GM12878 (cell line): ENCODE measurements around the gene SOX10. TPM values are rescaled to one million over a fixed set of nuclear protein-coding genes. Genes with fewer than 3 reads are reported as not detected.

Source experiments
- ATAC-seq: fragments of 200-7000 bp; cut with Tn5 transposase; 3 replicates; pipeline ENCODE4 v1.9.1; 2020; ENCODE audit warnings: mild to moderate bottlenecking, moderate library complexity
- BruUV-seq: library from RNA; stranded (reverse); fragments of 400-500 nt; replicated peaks from 2 replicates; lab custom pipeline; 2021; lab: Mats Ljungman, UMichigan
- CTCF ChIA-PET: fragments of 300-600 bp; sonication (Branson Sonifier 250); formaldehyde crosslinking; extraction: SDS; loops from one replicate; lab custom pipeline; 2021; ENCODE audit warnings: inconsistent platforms; lab: Yijun Ruan, JAX
- POLR2A ChIA-PET: fragments of 350-600 bp; formaldehyde crosslinking; extraction: SDS; loops from one replicate; lab custom pipeline; 2021; ENCODE audit warnings: inconsistent platforms; lab: Charles Lee
- RAD21 ChIA-PET: fragments of 300-600 bp; sonication (Branson Sonifier 250); formaldehyde crosslinking; loops from one replicate; lab custom pipeline; 2023; ENCODE audit warnings: antibody characterized with exemption; ENCODE audit not compliant: unreplicated experiment; lab: Charles Lee
- SMC1A ChIA-PET: fragments of 300-600 bp; sonication (Branson Sonifier 250); formaldehyde crosslinking; loops from one replicate; lab custom pipeline; 2023; ENCODE audit not compliant: unreplicated experiment, uncharacterized antibody; lab: Charles Lee
- DNase-seq: peaks from one replicate; pipeline ENCODE4 v3.0.0-alpha.2; 2011; ENCODE audit warnings: low read depth, low spot score
- FAIRE-seq: peaks from 3 replicates; lab custom pipeline; 2011; peaks lifted over from hg19 to GRCh38; lab: Jason Lieb, UNC
- H2AFZ ChIP-seq: 2 replicates; pipeline ENCODE4 v1.6.0; 2011; ENCODE audit warnings: low read depth, low read length, control low read depth; ENCODE audit not compliant: control insufficient read depth
- H3K27ac ChIP-seq: 2 replicates; pipeline ENCODE4 v1.5.1; 2011; ENCODE audit warnings: control low read depth; ENCODE audit not compliant: control insufficient read depth, insufficient read depth
- H3K27me3 ChIP-seq, 2 experiments: replicated peaks in 1 of 2; 2 replicates each; pipeline versions ENCODE4 v1.6.0 to v1.6.1; 2011; ENCODE audit warnings: low read length in 1 of 2; ENCODE audit not compliant: control insufficient read depth in 2 of 2, insufficient read depth in 2 of 2
- H3K36me3 ChIP-seq, 2 experiments: 2 replicates each; pipeline ENCODE4 v1.5.1; 2011; ENCODE audit warnings: low read length in 1 of 2; ENCODE audit not compliant: control insufficient read depth in 2 of 2, insufficient read depth in 2 of 2
- H3K4me1 ChIP-seq: 2 replicates; pipeline ENCODE4 v1.6.1; 2011; ENCODE audit warnings: mild to moderate bottlenecking, low read length, moderate library complexity, mixed read lengths; ENCODE audit not compliant: control insufficient read depth, insufficient read depth
- H3K4me2 ChIP-seq: 2 replicates; pipeline ENCODE4 v1.6.0; 2011; ENCODE audit warnings: control low read depth; ENCODE audit not compliant: control insufficient read depth, insufficient read depth
- H3K4me3 ChIP-seq: fragments of 200-600 bp; sonication (generic); 2 replicates; pipeline ENCODE4 v1.5.1; 2016
- H3K79me2 ChIP-seq: 2 replicates; pipeline ENCODE4 v1.6.0; 2011; ENCODE audit warnings: low read length; ENCODE audit not compliant: control insufficient read depth, insufficient read depth
- H3K9ac ChIP-seq: 2 replicates; pipeline ENCODE4 v1.8.0; 2011; ENCODE audit warnings: low read length, control low read depth, mixed read lengths; ENCODE audit not compliant: control insufficient read depth, insufficient read depth
- H3K9me3 ChIP-seq: replicated peaks from 3 replicates; pipeline ENCODE4 v1.5.1; 2011; ENCODE audit warnings: mild to moderate bottlenecking, low read length; ENCODE audit not compliant: control insufficient read depth, insufficient read depth
- H4K20me1 ChIP-seq: 2 replicates; pipeline ENCODE4 v1.6.0; 2011; ENCODE audit not compliant: control insufficient read depth, insufficient read depth
- CEBPB ChIP-seq, 2 experiments: fragments of 150-350 bp in 1 of 2; IDR thresholded peaks; 2 replicates each; pipeline ENCODE4 v1.6.1; 2012 to 2014; ENCODE audit warnings: low read depth in 2 of 2, low read length in 2 of 2, borderline replicate concordance in 1 of 2, inconsistent platforms in 1 of 2
- MYC ChIP-seq: IDR thresholded peaks from 2 replicates; pipeline ENCODE4 v1.6.1; 2011; ENCODE audit warnings: mild to moderate bottlenecking, low read length, moderate library complexity, inconsistent platforms; ENCODE audit not compliant: insufficient read depth, insufficient replicate concordance, insufficient read length, severe bottlenecking
- TCF12 ChIP-seq: IDR thresholded peaks from 2 replicates; pipeline ENCODE4 v1.6.1; 2011; ENCODE audit warnings: low read depth, mild to moderate bottlenecking, low read length
- TCF7 ChIP-seq: IDR thresholded peaks from 2 replicates; pipeline ENCODE4 v1.6.1; 2014; ENCODE audit warnings: antibody characterized with exemption, borderline replicate concordance
- WGBS: methylation state at CpG from one replicate; pipeline ENCODE4 v1.1.6; 2016; ENCODE audit warnings: low lambda C conversion rate; ENCODE audit not compliant: insufficient replicate concordance, insufficient coverage; ENCODE audit errors: missing lambda C conversion rate; 5-methylcytosine and 5-hydroxymethylcytosine counted together
- in situ Hi-C: fragments of 300-500 bp; cut with MboI; formaldehyde crosslinking; loops from 9 replicates; pipeline ENCODE4 v1.14.3; 2018; ENCODE audit warnings: mixed read lengths
- intact Hi-C: fragments of 100-400 bp; cut with micrococcal nuclease; formaldehyde crosslinking; loops from one replicate; pipeline ENCODE4 v1.14.2; 2022; ENCODE audit not compliant: unreplicated experiment
- polyA plus RNA-seq, 11 experiments: library from polyadenylated mRNA; depleted of rRNA in 4 of 11; unstranded in 6 of 11; stranded (reverse) in 5 of 11; fragments of >200 nt; fragmentation: Nextera tagmentation in 4 of 11; fragmentation: Illumina TruSeq in 1 of 11; extraction: Ambion mirVana in 4 of 11; extraction: Trizol in 1 of 11; gene quantifications; 1 replicate in 1 of 11; 2 replicates in 10 of 11; pipeline versions ENCODE4 v1.2.1 to v1.2.3, GENCODE V29; 2011 to 2016; ENCODE audit warnings: inconsistent platforms in 2 of 11, missing spikeins in 2 of 11, low read depth in 1 of 11
- total RNA-seq, 4 experiments: library from RNA; depleted of rRNA in 3 of 4; stranded (reverse); fragments of >200 nt in 3 of 4; fragmentation: Illumina TruSeq in 1 of 4; extraction: Trizol in 1 of 4; gene quantifications; 2 replicates each; pipeline versions ENCODE4 v1.2.1 to v1.2.3, GENCODE V29; 2013 to 2021
- TF ChIP-seq, protein P1 (sequence below): IDR thresholded peaks from 2 replicates; pipeline ENCODE4 v1.6.1; 2012; ENCODE audit warnings: improper control_type of control experiment, low read depth, low read length; ENCODE audit not compliant: insufficient replicate concordance
- TF ChIP-seq, protein P2 (sequence below): IDR thresholded peaks from 2 replicates; pipeline ENCODE4 v1.6.1; 2012; ENCODE audit warnings: mild to moderate bottlenecking, low read depth, low read length

Gene SOX10
- total and polyA plus RNA-seq, 10 of the 15 experiments (the other 5 are each of a cell fraction or from before 2014, with no cell fraction given), result 0.05 TPM; not detected in 9

DNA sequence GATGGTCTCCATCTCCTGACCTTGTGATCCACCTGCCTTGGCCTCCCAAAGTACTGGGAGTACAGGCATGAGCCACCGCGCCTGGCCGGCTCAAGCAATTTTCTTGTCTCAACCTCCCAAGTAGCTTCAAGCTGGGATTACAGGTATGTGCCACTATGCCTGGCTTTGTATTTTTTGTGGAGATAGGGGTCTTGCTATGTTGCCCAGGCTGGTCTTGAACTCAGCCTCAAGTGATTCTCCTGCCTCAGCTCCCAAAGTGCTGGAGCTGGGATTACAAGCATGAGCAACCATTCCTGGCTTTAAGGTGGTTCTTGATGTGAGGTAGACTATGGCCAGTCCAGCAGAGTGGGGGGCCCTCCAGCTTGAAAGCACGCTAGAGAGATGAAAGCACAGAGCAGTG, 23.3 kb downstream of the SOX10 start:
- no TSS peak for BruUV-seq
- Histone ChIP-seq H2AFZ (no peak overlapping the region), H3K27ac (no peak overlapping the region), H3K9ac (no peak overlapping the region), H3K36me3 (peaks cover 10 to 35% of the 10 kb centered on the region in 2 experiments), H3K9me3 (no peaks in the 10 kb centered on the region), H4K20me1 (no peaks in the 10 kb centered on the region; the same call in 1 of the 2 replicates), H3K79me2 (no peaks in the 10 kb centered on the region), H3K27me3 (no peaks in the 10 kb centered on the region), H3K4me1 (no peaks in the 10 kb centered on the region), H3K4me2 (no peak overlapping the region), H3K4me3 (no peak overlapping the region)
- intact Hi-C loops, result no loop called here
- DNase-seq, result no peak
- ChIA-PET CTCF (no interaction called here), RAD21 (no interaction called here), POLR2A (no interaction called here), SMC1A (no interaction called here)
- no peak for FAIRE-seq
- no peak for TF ChIP-seq TCF7
- no peak for TF ChIP-seq CEBPB (IDR thresholded peaks at IDR 0.05; ENCODE audit: borderline replicate concordance in 1 of 2, low read depth in 2 of 2, low read length in 2 of 2)
- TF ChIP-seq TCF12, result no peak
- TF ChIP-seq, protein P1, sequence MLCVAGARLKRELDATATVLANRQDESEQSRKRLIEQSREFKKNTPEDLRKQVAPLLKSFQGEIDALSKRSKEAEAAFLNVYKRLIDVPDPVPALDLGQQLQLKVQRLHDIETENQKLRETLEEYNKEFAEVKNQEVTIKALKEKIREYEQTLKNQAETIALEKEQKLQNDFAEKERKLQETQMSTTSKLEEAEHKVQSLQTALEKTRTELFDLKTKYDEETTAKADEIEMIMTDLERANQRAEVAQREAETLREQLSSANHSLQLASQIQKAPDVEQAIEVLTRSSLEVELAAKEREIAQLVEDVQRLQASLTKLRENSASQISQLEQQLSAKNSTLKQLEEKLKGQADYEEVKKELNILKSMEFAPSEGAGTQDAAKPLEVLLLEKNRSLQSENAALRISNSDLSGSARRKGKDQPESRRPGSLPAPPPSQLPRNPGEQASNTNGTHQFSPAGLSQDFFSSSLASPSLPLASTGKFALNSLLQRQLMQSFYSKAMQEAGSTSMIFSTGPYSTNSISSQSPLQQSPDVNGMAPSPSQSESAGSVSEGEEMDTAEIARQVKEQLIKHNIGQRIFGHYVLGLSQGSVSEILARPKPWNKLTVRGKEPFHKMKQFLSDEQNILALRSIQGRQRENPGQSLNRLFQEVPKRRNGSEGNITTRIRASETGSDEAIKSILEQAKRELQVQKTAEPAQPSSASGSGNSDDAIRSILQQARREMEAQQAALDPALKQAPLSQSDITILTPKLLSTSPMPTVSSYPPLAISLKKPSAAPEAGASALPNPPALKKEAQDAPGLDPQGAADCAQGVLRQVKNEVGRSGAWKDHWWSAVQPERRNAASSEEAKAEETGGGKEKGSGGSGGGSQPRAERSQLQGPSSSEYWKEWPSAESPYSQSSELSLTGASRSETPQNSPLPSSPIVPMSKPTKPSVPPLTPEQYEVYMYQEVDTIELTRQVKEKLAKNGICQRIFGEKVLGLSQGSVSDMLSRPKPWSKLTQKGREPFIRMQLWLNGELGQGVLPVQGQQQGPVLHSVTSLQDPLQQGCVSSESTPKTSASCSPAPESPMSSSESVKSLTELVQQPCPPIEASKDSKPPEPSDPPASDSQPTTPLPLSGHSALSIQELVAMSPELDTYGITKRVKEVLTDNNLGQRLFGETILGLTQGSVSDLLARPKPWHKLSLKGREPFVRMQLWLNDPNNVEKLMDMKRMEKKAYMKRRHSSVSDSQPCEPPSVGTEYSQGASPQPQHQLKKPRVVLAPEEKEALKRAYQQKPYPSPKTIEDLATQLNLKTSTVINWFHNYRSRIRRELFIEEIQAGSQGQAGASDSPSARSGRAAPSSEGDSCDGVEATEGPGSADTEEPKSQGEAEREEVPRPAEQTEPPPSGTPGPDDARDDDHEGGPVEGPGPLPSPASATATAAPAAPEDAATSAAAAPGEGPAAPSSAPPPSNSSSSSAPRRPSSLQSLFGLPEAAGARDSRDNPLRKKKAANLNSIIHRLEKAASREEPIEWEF, result no peak
- TF ChIP-seq MYC, result no peak
- TF ChIP-seq, protein P2, sequence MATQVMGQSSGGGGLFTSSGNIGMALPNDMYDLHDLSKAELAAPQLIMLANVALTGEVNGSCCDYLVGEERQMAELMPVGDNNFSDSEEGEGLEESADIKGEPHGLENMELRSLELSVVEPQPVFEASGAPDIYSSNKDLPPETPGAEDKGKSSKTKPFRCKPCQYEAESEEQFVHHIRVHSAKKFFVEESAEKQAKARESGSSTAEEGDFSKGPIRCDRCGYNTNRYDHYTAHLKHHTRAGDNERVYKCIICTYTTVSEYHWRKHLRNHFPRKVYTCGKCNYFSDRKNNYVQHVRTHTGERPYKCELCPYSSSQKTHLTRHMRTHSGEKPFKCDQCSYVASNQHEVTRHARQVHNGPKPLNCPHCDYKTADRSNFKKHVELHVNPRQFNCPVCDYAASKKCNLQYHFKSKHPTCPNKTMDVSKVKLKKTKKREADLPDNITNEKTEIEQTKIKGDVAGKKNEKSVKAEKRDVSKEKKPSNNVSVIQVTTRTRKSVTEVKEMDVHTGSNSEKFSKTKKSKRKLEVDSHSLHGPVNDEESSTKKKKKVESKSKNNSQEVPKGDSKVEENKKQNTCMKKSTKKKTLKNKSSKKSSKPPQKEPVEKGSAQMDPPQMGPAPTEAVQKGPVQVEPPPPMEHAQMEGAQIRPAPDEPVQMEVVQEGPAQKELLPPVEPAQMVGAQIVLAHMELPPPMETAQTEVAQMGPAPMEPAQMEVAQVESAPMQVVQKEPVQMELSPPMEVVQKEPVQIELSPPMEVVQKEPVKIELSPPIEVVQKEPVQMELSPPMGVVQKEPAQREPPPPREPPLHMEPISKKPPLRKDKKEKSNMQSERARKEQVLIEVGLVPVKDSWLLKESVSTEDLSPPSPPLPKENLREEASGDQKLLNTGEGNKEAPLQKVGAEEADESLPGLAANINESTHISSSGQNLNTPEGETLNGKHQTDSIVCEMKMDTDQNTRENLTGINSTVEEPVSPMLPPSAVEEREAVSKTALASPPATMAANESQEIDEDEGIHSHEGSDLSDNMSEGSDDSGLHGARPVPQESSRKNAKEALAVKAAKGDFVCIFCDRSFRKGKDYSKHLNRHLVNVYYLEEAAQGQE, result no peak
- in situ Hi-C loops, result loop anchor here (5.0 kb wide), 1 partner anchor 144 kb away; no protein-coding TSS in a partner anchor
- no peak for ATAC-seq
- 100% methylated on average over 4 of the region's 4 CpGs for WGBS
